GM12878 (cell line): ENCODE results near the gene REV3L. TPM values are rescaled to one million over a fixed set of nuclear protein-coding genes. Genes with fewer than 3 reads are reported as not detected.

Experiments used
- ATF7 ChIP-seq: fragments of 450-650 bp; IDR thresholded peaks from 2 replicates; pipeline ENCODE4 v1.6.1; 2016; ENCODE audit warnings: low read depth, mild to moderate bottlenecking
- EED ChIP-seq: sonication (generic); IDR thresholded peaks from 2 replicates; pipeline ENCODE4 v1.6.1; 2016; ENCODE audit warnings: antibody characterized with exemption, low read depth
- EGR1 ChIP-seq, 2 experiments: IDR thresholded peaks; 1 replicate in 1 of 2; 2 replicates in 1 of 2; pipeline ENCODE4 v1.6.1; 2011 to 2012; ENCODE audit warnings: low read depth in 2 of 2, low read length in 2 of 2, borderline replicate concordance in 1 of 2, mild to moderate bottlenecking in 1 of 2, moderate library complexity in 1 of 2
- ESRRA ChIP-seq: IDR thresholded peaks from 2 replicates; pipeline ENCODE4 v1.6.1; 2012; ENCODE audit warnings: mild to moderate bottlenecking, low read length, improper control_type of control experiment
- ETV6 ChIP-seq, 2 experiments: fragments of 450-650 bp in 1 of 2; IDR thresholded peaks in 1 of 2; conservative IDR thresholded peaks in 1 of 2; 2 replicates each; pipeline ENCODE4 v1.6.1; 2014; ENCODE audit warnings: antibody characterized with exemption in 1 of 2, borderline replicate concordance in 1 of 2, low read depth in 1 of 2, mild to moderate bottlenecking in 1 of 2, moderate library complexity in 1 of 2
- FOXM1 ChIP-seq: IDR thresholded peaks from 2 replicates; pipeline ENCODE4 v1.6.1; 2012; ENCODE audit warnings: low read depth, mild to moderate bottlenecking, inconsistent platforms, low read length, moderate library complexity
- GABPA ChIP-seq: IDR thresholded peaks from 2 replicates; pipeline ENCODE4 v1.6.1; 2014; ENCODE audit warnings: antibody characterized with exemption, low read depth, mild to moderate bottlenecking, inconsistent platforms
- HDAC6 ChIP-seq: fragments of 200-600 bp; sonication (generic); IDR thresholded peaks from one replicate; pipeline ENCODE4 v1.8.0; 2017; ENCODE audit warnings: antibody characterized with exemption; ENCODE audit not compliant: unreplicated experiment
- MYB ChIP-seq: fragments of 150-350 bp; IDR thresholded peaks from 2 replicates; pipeline ENCODE4 v1.6.1; 2014; ENCODE audit warnings: mild to moderate bottlenecking, low read depth, low read length, borderline replicate concordance
- NFYB ChIP-seq: IDR thresholded peaks from 2 replicates; pipeline ENCODE4 v1.6.1; 2011; ENCODE audit warnings: low read depth, mild to moderate bottlenecking, low read length, improper control_type of control experiment, moderate library complexity; ENCODE audit not compliant: insufficient read depth
- NR2F1 ChIP-seq: fragments of 450-650 bp; conservative IDR thresholded peaks from 2 replicates; pipeline ENCODE4 v1.6.1; 2017; ENCODE audit warnings: mild to moderate bottlenecking
- PAX8 ChIP-seq: fragments of 450-650 bp; IDR thresholded peaks from 2 replicates; pipeline ENCODE4 v1.6.1; 2017; ENCODE audit warnings: mild to moderate bottlenecking, moderate library complexity
- POU2F2 ChIP-seq: IDR thresholded peaks from 3 replicates; pipeline ENCODE4 v1.6.1; 2011; ENCODE audit warnings: low read depth, mild to moderate bottlenecking, low read length, borderline replicate concordance
- SMAD1 ChIP-seq: fragments of 450-650 bp; IDR thresholded peaks from 2 replicates; pipeline ENCODE4 v1.6.1; 2018; ENCODE audit warnings: mild to moderate bottlenecking, low read depth; ENCODE audit not compliant: partially characterized antibody
- SP1 ChIP-seq: IDR thresholded peaks from one replicate; pipeline ENCODE4 v1.6.1; 2011; ENCODE audit warnings: low read depth, low read length
- SREBF1 ChIP-seq: IDR thresholded peaks from 2 replicates; pipeline ENCODE4 v1.6.1; 2012; ENCODE audit warnings: mild to moderate bottlenecking, low read length
- STAT1 ChIP-seq: fragments of 450-650 bp; conservative IDR thresholded peaks from 2 replicates; pipeline ENCODE4 v1.6.1; 2014; ENCODE audit warnings: antibody characterized with exemption, mild to moderate bottlenecking
- SUPT20H ChIP-seq: IDR thresholded peaks from 2 replicates; pipeline ENCODE4 v1.6.1; 2011; ENCODE audit warnings: low read depth, mild to moderate bottlenecking, low read length, moderate library complexity, borderline replicate concordance; ENCODE audit not compliant: control insufficient read depth
- SUZ12 ChIP-seq: fragments of 200-600 bp; sonication (generic); IDR thresholded peaks from one replicate; pipeline ENCODE4 v1.6.1; 2018; ENCODE audit warnings: antibody characterized with exemption, mild to moderate bottlenecking; ENCODE audit not compliant: unreplicated experiment
- ZNF207 ChIP-seq: fragments of 450-650 bp; IDR thresholded peaks from 2 replicates; pipeline ENCODE4 v1.6.1; 2014; ENCODE audit warnings: antibody characterized with exemption, mild to moderate bottlenecking, borderline replicate concordance
- ZNF217 ChIP-seq: fragments of 450-650 bp; IDR thresholded peaks from 2 replicates; pipeline ENCODE4 v1.6.1; 2017; ENCODE audit warnings: antibody characterized with exemption, mild to moderate bottlenecking
- polyA plus RNA-seq, 11 experiments: library from polyadenylated mRNA; depleted of rRNA in 4 of 11; unstranded in 6 of 11; stranded (reverse) in 5 of 11; fragments of >200 nt; fragmentation: Nextera tagmentation in 4 of 11; fragmentation: Illumina TruSeq in 1 of 11; extraction: Ambion mirVana in 4 of 11; extraction: Trizol in 1 of 11; gene quantifications; 1 replicate in 1 of 11; 2 replicates in 10 of 11; pipeline versions ENCODE4 v1.2.1 to v1.2.3, GENCODE V29; 2011 to 2016; ENCODE audit warnings: inconsistent platforms in 2 of 11, missing spikeins in 2 of 11, low read depth in 1 of 11
- total RNA-seq, 4 experiments: library from RNA; depleted of rRNA in 3 of 4; stranded (reverse); fragments of >200 nt in 3 of 4; fragmentation: Illumina TruSeq in 1 of 4; extraction: Trizol in 1 of 4; gene quantifications; 2 replicates each; pipeline versions ENCODE4 v1.2.1 to v1.2.3, GENCODE V29; 2013 to 2021
- TF ChIP-seq, protein P1 (sequence below), 3 experiments: IDR thresholded peaks in 2 of 3; conservative IDR thresholded peaks in 1 of 3; 2 replicates each; pipeline ENCODE4 v1.5.1; 2011; ENCODE audit warnings: low read depth in 3 of 3, low read length in 3 of 3, mild to moderate bottlenecking in 3 of 3, control low read depth in 2 of 3, moderate library complexity in 2 of 3, inconsistent platforms in 1 of 3, mixed read lengths in 1 of 3; ENCODE audit not compliant: control insufficient read depth in 2 of 3, insufficient read depth in 1 of 3; ENCODE audit errors: extremely low read depth in 1 of 3
- TF ChIP-seq, protein P2 (sequence below): fragments of 450-650 bp; IDR thresholded peaks from 2 replicates; pipeline ENCODE4 v1.6.1; 2017; ENCODE audit warnings: mild to moderate bottlenecking, moderate library complexity
- TF ChIP-seq, protein P3 (sequence below): IDR thresholded peaks from 2 replicates; pipeline ENCODE4 v1.6.1; 2011; ENCODE audit warnings: borderline replicate concordance, low read depth, mild to moderate bottlenecking, moderate library complexity, low read length; ENCODE audit not compliant: insufficient read depth, poor library complexity, severe bottlenecking

REV3L gene
- total and polyA plus RNA-seq, 10 of the 15 experiments (the other 5 are each of a cell fraction or from before 2014, with no cell fraction given): 7.6 to 33.6 (median 21.5) TPM

DNA sequence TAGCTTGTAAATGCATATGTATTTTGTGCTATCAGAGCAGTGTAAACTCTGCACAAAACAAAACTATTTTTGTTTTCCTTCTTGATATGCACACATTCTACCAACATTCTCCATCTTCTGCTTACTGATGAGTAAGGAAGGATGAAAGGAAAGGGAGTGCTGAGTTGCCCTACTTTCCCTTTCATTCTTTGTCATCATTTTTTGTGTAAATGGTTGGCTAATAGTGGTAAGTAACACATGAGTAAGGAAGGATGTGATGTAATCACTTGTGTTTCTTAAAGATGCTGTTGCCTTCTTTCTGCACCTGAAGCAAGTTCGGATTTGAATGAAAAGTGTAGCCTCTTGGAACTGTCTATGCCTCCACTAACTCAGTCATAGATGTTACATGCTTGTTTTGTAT, 4.6 kb upstream of the REV3L start (continued):
- TF ChIP-seq, protein P1, sequence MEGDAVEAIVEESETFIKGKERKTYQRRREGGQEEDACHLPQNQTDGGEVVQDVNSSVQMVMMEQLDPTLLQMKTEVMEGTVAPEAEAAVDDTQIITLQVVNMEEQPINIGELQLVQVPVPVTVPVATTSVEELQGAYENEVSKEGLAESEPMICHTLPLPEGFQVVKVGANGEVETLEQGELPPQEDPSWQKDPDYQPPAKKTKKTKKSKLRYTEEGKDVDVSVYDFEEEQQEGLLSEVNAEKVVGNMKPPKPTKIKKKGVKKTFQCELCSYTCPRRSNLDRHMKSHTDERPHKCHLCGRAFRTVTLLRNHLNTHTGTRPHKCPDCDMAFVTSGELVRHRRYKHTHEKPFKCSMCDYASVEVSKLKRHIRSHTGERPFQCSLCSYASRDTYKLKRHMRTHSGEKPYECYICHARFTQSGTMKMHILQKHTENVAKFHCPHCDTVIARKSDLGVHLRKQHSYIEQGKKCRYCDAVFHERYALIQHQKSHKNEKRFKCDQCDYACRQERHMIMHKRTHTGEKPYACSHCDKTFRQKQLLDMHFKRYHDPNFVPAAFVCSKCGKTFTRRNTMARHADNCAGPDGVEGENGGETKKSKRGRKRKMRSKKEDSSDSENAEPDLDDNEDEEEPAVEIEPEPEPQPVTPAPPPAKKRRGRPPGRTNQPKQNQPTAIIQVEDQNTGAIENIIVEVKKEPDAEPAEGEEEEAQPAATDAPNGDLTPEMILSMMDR (IDR thresholded peaks at IDR 0.05 in 2 of 3, conservative IDR thresholded peaks at IDR 0.05 in 1 of 3; ENCODE audit: control insufficient read depth in 2 of 3, extremely low read depth in 1 of 3, insufficient read depth in 1 of 3, low read depth in 3 of 3, low read length in 3 of 3): no peak
- no peak for TF ChIP-seq PAX8
- TF ChIP-seq EED: 0 out of 2 replicates have a peak, but pooled peaks have one; percentile 18
- TF ChIP-seq SP1: no peak
- peak; percentile 96 for TF ChIP-seq ATF7
- TF ChIP-seq FOXM1: peak; percentile 48; the same call in 1 of the 2 replicates
- TF ChIP-seq NFYB: no peak
- no peak for TF ChIP-seq NR2F1
- TF ChIP-seq, protein P2, sequence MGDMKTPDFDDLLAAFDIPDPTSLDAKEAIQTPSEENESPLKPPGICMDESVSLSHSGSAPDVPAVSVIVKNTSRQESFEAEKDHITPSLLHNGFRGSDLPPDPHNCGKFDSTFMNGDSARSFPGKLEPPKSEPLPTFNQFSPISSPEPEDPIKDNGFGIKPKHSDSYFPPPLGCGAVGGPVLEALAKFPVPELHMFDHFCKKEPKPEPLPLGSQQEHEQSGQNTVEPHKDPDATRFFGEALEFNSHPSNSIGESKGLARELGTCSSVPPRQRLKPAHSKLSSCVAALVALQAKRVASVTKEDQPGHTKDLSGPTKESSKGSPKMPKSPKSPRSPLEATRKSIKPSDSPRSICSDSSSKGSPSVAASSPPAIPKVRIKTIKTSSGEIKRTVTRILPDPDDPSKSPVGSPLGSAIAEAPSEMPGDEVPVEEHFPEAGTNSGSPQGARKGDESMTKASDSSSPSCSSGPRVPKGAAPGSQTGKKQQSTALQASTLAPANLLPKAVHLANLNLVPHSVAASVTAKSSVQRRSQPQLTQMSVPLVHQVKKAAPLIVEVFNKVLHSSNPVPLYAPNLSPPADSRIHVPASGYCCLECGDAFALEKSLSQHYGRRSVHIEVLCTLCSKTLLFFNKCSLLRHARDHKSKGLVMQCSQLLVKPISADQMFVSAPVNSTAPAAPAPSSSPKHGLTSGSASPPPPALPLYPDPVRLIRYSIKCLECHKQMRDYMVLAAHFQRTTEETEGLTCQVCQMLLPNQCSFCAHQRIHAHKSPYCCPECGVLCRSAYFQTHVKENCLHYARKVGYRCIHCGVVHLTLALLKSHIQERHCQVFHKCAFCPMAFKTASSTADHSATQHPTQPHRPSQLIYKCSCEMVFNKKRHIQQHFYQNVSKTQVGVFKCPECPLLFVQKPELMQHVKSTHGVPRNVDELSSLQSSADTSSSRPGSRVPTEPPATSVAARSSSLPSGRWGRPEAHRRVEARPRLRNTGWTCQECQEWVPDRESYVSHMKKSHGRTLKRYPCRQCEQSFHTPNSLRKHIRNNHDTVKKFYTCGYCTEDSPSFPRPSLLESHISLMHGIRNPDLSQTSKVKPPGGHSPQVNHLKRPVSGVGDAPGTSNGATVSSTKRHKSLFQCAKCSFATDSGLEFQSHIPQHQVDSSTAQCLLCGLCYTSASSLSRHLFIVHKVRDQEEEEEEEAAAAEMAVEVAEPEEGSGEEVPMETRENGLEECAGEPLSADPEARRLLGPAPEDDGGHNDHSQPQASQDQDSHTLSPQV: no peak
- TF ChIP-seq ZNF207: no peak
- TF ChIP-seq ZNF217: no peak
- TF ChIP-seq, protein P3, sequence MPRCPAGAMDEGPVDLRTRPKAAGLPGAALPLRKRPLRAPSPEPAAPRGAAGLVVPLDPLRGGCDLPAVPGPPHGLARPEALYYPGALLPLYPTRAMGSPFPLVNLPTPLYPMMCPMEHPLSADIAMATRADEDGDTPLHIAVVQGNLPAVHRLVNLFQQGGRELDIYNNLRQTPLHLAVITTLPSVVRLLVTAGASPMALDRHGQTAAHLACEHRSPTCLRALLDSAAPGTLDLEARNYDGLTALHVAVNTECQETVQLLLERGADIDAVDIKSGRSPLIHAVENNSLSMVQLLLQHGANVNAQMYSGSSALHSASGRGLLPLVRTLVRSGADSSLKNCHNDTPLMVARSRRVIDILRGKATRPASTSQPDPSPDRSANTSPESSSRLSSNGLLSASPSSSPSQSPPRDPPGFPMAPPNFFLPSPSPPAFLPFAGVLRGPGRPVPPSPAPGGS: no peak
- TF ChIP-seq POU2F2: no peak
- TF ChIP-seq MYB: no peak
- TF ChIP-seq HDAC6: no peak
- no peak for TF ChIP-seq ESRRA
- TF ChIP-seq SMAD1: no peak
- no peak for TF ChIP-seq GABPA
- 0 out of 4 replicates have a peak, but pooled peaks of 1 of the 2 experiments have one; percentile 20 for TF ChIP-seq ETV6 (conservative IDR thresholded peaks at IDR 0.05 in 1 of 2, IDR thresholded peaks at IDR 0.05 in 1 of 2; ENCODE audit: borderline replicate concordance in 1 of 2, low read depth in 1 of 2)
- TF ChIP-seq SUZ12: no peak
- no peak for TF ChIP-seq EGR1 (IDR thresholded peaks at IDR 0.05; ENCODE audit: borderline replicate concordance in 1 of 2, low read depth in 2 of 2, low read length in 2 of 2)
- no peak for TF ChIP-seq STAT1
- no peak for TF ChIP-seq SUPT20H
- TF ChIP-seq SREBF1: no peak
